NB4 (cell line): ENCODE measurements around the gene TRIP13.

Experiments used
- DNase-seq: peaks from one replicate; pipeline ENCODE4 v3.0.0; 2010; ENCODE audit warnings: low read depth
- H3K4me3 ChIP-seq: one replicate; pipeline ENCODE4 v1.5.1; 2011; ENCODE audit warnings: mild to moderate bottlenecking, low read depth, low read length, moderate library complexity
- MYC ChIP-seq: IDR thresholded peaks from 2 replicates; pipeline ENCODE4 v1.6.1; 2011; ENCODE audit warnings: low read depth, low read length
- POLR2A ChIP-seq: IDR thresholded peaks from 2 replicates; pipeline ENCODE4 v1.6.1; 2011; ENCODE audit warnings: mild to moderate bottlenecking; ENCODE audit not compliant: insufficient read length; ENCODE audit errors: extremely low read depth
- TF ChIP-seq, protein P1 (sequence below): IDR thresholded peaks from one replicate; pipeline ENCODE4 v1.5.1; 2012; ENCODE audit warnings: low read depth, low read length
- TF ChIP-seq, protein P2 (sequence below): IDR thresholded peaks from 2 replicates; pipeline ENCODE4 v1.6.1; 2011; ENCODE audit warnings: low read depth, low read length

The TRIP13 gene

DNA sequence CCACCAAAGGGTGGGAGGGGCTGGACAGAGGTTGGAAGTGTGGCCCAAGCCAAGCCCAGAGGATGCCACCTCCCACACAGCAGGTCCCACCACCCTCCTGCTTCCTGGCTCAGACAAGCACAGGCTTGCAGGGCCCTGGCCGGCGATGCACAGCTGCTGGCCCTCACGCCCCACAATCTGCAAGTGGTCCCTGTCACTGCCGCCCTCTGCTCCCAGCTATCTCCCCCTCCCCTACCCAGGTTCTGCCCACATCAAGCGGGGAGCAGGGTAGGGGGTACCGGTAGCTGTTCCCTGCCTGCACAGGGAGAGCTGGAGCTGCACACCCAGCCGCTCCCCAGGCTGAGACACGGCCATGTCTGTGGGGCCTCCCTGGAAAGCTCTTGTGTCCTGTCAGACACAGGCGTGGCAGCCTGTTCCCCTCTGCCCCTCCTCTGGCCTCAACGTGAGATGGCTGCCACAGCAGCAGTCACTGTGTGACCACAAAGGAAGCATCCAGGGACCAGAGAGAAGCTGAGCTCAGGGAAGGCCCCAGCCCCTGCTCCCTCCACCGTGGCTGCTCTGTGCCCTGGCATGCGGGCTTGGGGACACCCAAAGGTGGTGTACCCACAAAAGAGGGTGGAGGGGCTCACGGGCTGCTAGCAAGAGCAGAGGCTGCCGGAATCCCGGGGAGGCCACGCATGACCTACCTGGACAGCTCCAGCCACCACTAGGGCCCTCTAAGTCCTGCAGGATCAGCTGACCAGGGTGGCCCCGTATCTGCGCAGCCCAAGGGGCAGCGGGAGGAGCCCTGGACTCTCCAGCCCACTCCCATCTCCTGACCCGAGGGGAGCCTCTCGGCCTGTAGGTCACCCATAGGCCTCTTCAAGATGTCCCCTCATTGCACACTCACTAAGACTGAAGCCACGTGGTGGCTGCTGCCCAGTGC lies 31.0 kb upstream of the TRIP13 start:
- H3K4me3 ChIP-seq, result no peak overlapping the region
- TF ChIP-seq POLR2A (no peak), MYC (no peak)
- TF ChIP-seq, protein P1, sequence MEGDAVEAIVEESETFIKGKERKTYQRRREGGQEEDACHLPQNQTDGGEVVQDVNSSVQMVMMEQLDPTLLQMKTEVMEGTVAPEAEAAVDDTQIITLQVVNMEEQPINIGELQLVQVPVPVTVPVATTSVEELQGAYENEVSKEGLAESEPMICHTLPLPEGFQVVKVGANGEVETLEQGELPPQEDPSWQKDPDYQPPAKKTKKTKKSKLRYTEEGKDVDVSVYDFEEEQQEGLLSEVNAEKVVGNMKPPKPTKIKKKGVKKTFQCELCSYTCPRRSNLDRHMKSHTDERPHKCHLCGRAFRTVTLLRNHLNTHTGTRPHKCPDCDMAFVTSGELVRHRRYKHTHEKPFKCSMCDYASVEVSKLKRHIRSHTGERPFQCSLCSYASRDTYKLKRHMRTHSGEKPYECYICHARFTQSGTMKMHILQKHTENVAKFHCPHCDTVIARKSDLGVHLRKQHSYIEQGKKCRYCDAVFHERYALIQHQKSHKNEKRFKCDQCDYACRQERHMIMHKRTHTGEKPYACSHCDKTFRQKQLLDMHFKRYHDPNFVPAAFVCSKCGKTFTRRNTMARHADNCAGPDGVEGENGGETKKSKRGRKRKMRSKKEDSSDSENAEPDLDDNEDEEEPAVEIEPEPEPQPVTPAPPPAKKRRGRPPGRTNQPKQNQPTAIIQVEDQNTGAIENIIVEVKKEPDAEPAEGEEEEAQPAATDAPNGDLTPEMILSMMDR, result no peak
- TF ChIP-seq, protein P2, sequence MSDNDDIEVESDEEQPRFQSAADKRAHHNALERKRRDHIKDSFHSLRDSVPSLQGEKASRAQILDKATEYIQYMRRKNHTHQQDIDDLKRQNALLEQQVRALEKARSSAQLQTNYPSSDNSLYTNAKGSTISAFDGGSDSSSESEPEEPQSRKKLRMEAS, result no peak
- peak; percentile 37 for DNase-seq

DNA sequence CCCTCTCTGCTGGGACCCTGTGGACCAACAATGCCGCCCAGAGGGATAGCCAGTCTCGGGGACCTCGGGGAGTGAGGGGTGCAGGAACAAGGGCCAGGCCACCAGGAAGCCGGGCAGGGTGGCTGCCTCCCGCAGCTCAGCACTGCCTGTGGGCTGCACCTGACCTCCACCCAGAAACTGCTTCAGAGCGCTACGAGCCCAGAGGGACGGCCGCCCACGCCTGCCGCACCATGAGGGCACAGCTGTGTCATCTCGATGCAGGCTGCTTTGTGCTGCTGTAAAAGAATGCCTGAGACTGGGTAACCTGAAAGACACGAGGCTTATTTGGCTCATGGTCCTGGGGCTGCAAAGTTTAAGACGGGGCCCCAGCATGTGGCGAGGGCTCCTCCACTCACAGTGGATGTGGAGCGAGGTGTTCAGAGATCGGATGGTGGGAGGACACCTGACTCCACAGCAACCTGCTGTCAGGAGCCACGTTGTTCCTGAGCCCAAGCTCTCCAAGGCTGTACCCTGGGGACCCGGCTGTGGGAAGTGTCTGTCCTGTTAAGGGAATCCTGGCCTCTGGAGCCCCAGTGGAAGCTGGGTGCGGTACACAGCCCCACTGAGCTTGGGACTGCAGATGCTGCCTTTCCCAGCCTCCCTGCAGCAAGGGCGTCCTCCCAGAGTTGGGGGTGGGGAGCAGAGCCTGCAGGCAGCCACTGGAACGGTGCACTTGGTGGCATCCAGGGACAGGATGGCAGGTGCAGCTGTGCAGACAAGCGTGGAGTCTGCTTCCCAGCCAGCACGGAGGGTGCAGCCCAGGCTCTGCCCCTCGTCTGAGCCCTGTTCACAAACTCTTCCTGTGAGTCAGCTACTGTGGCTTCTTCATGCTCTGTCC lies 30.1 kb upstream of the TRIP13 start:
- DNase-seq, result no peak
- no peak overlapping the region for H3K4me3 ChIP-seq
- TF ChIP-seq POLR2A, result no peak
- TF ChIP-seq, protein P1, result no peak
- TF ChIP-seq, protein P2, result no peak
- TF ChIP-seq MYC, result no peak

- TF ChIP-seq, protein P2, result no peak
- TF ChIP-seq POLR2A (no peak), MYC (no peak)
- TF ChIP-seq, protein P1, result no peak
- no peak for DNase-seq
- no peak overlapping the region for H3K4me3 ChIP-seq
These were observed 29.4 kb upstream of the TRIP13 start for GRCh38 chr5:863244-863805.

DNA sequence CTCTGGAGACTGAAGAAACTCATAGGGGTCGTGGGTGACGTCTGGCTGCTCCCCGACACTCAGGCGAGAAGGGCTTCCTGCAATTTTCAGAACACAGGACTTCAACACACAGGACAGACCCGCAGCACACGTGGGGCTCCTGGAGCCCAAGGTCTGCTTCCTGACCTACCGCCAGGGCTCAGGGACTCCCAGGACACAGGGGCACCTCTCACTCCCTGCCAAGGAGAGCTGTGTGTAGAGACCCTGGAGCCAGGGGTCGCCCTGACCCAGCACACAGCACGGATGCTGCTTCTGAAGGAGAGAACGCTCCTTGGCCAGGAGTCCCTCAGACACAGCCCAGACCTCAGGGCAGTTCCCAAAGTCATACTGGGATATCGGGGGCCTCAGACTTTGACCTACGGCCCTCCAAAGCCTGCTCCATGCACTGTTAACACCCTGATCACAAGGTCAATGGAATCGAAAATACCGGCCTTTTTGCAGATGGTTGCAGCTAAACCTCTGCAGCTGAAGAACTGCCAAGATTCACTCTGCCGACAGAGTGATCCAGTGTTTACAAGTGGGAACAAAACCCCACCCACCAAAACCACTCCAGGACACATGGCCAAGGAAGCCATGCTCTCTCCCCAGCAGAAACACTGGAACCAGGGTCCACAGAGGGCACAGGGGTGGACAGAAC lies 28.1 kb upstream of the TRIP13 start:
- DNase-seq, result no peak
- H3K4me3 ChIP-seq, result no peak overlapping the region
- no peak for TF ChIP-seq MYC
- TF ChIP-seq POLR2A, result no peak
- TF ChIP-seq, protein P2, result no peak
- TF ChIP-seq, protein P1, result no peak

- TF ChIP-seq, protein P1, result no peak
- TF ChIP-seq MYC (no peak), POLR2A (no peak)
- TF ChIP-seq, protein P2, result no peak
- H3K4me3 ChIP-seq, result no peak overlapping the region
- DNase-seq, result no peak
These were observed 27.5 kb upstream of the TRIP13 start for GRCh38 chr5:865168-865521.
